H9 (cell line): ENCODE data around the gene TOP1. TPM values are rescaled to one million over a fixed set of nuclear protein-coding genes. Genes with fewer than 3 reads are reported as not detected.

ENCODE experiments used
- DNase-seq: peaks from one replicate; pipeline ENCODE4 v3.0.0-alpha.2; 2017
- H2AFZ ChIP-seq: one replicate; pipeline ENCODE4 v1.6.1; 2013; ENCODE audit warnings: mild to moderate bottlenecking, low read length, control low read depth, moderate library complexity
- H2AK5ac ChIP-seq: 2 replicates; pipeline ENCODE4 v1.6.1; 2013; ENCODE audit warnings: low read length, control low read depth, mixed read lengths; ENCODE audit not compliant: insufficient read length
- H2BK120ac ChIP-seq: one replicate; pipeline ENCODE4 v1.6.1; 2013; ENCODE audit warnings: low read depth, mild to moderate bottlenecking, low read length, control low read depth, inconsistent platforms; ENCODE audit not compliant: poor library complexity, severe bottlenecking
- H2BK12ac ChIP-seq: 2 replicates; pipeline ENCODE4 v1.6.1; 2013; ENCODE audit warnings: low read length, control low read depth, mixed read lengths, low read depth; ENCODE audit not compliant: insufficient read length
- H2BK15ac ChIP-seq: 2 replicates; pipeline ENCODE4 v1.6.1; 2013; ENCODE audit warnings: low read depth, low read length, control low read depth
- H2BK20ac ChIP-seq: one replicate; pipeline ENCODE4 v1.6.1; 2013; ENCODE audit warnings: low read depth, mild to moderate bottlenecking, low read length, control low read depth, inconsistent platforms; ENCODE audit not compliant: poor library complexity, severe bottlenecking
- H2BK5ac ChIP-seq: 2 replicates; pipeline ENCODE4 v1.6.1; 2013; ENCODE audit warnings: low read length, control low read depth, mixed read lengths; ENCODE audit not compliant: insufficient read length
- H3K14ac ChIP-seq: 2 replicates; pipeline ENCODE4 v1.6.1; 2013; ENCODE audit warnings: low read length, control low read depth; ENCODE audit not compliant: insufficient read depth
- H3K18ac ChIP-seq: 2 replicates; pipeline ENCODE4 v1.6.1; 2013; ENCODE audit warnings: low read depth, mild to moderate bottlenecking, mixed read lengths, low read length, control low read depth; ENCODE audit not compliant: insufficient read length
- H3K23ac ChIP-seq: 2 replicates; pipeline ENCODE4 v1.6.1; 2013; ENCODE audit warnings: low read length, control low read depth, mixed read lengths, low read depth; ENCODE audit not compliant: insufficient read length
- H3K23me2 ChIP-seq: 2 replicates; pipeline ENCODE4 v1.6.1; 2013; ENCODE audit warnings: low read depth, mild to moderate bottlenecking, mixed read lengths, low read length, control low read depth; ENCODE audit not compliant: insufficient read length, poor library complexity, severe bottlenecking
- H3K27ac ChIP-seq: 2 replicates; pipeline ENCODE4 v1.5.1; 2013; ENCODE audit warnings: low read length, control low read depth, mixed read lengths, low read depth; ENCODE audit not compliant: insufficient read length
- H3K27me3 ChIP-seq: 2 replicates; pipeline ENCODE4 v1.6.1; 2013; ENCODE audit warnings: low read length, control low read depth, inconsistent platforms; ENCODE audit not compliant: insufficient read depth
- H3K4ac ChIP-seq: 2 replicates; pipeline ENCODE4 v1.6.1; 2013; ENCODE audit warnings: low read depth, mild to moderate bottlenecking, control low read depth, inconsistent platforms, low read length, moderate library complexity
- H3K4me1 ChIP-seq: 2 replicates; pipeline ENCODE4 v1.6.1; 2013; ENCODE audit warnings: low read length, control low read depth, inconsistent platforms; ENCODE audit not compliant: insufficient read depth
- H3K4me2 ChIP-seq: 2 replicates; pipeline ENCODE4 v1.6.1; 2013; ENCODE audit warnings: low read length, control low read depth, mixed read lengths; ENCODE audit not compliant: insufficient read length, insufficient read depth
- H3K56ac ChIP-seq: 2 replicates; pipeline ENCODE4 v1.6.1; 2013; ENCODE audit warnings: low read depth, mild to moderate bottlenecking, mixed read lengths, low read length, control low read depth; ENCODE audit not compliant: insufficient read length
- H3K79me1 ChIP-seq: 2 replicates; pipeline ENCODE4 v1.6.1; 2013; ENCODE audit warnings: low read depth, mild to moderate bottlenecking, moderate library complexity, low read length, control low read depth, inconsistent platforms; ENCODE audit not compliant: insufficient read depth, poor library complexity, severe bottlenecking
- H3K79me2 ChIP-seq: 2 replicates; pipeline ENCODE4 v1.6.1; 2013; ENCODE audit warnings: low read length, control low read depth, inconsistent platforms; ENCODE audit not compliant: insufficient read depth
- H3K9ac ChIP-seq: 2 replicates; pipeline ENCODE4 v1.6.1; 2013; ENCODE audit warnings: low read length, control low read depth, mixed read lengths; ENCODE audit not compliant: insufficient read length; ENCODE audit errors: extremely low read depth
- H3K9me3 ChIP-seq: one replicate; pipeline ENCODE4 v1.6.1; 2013; ENCODE audit warnings: low read depth, low read length, inconsistent platforms; ENCODE audit not compliant: control insufficient read depth
- H3T11ph ChIP-seq: one replicate; pipeline ENCODE4 v1.6.1; 2013; ENCODE audit warnings: mild to moderate bottlenecking, low read length, control low read depth, inconsistent platforms
- H4K20me1 ChIP-seq: one replicate; pipeline ENCODE4 v1.6.1; 2013; ENCODE audit not compliant: control insufficient read depth, insufficient read length, insufficient read depth
- H4K5ac ChIP-seq: 2 replicates; pipeline ENCODE4 v1.6.1; 2013; ENCODE audit warnings: low read depth, mild to moderate bottlenecking, mixed read lengths, low read length, control low read depth; ENCODE audit not compliant: insufficient read length
- H4K8ac ChIP-seq: replicated peaks from 2 replicates; pipeline ENCODE4 v1.6.1; 2013; ENCODE audit warnings: low read length, control low read depth, mixed read lengths, low read depth; ENCODE audit not compliant: insufficient read length
- H4K91ac ChIP-seq: 2 replicates; pipeline ENCODE4 v1.6.1; 2013; ENCODE audit warnings: low read depth, mild to moderate bottlenecking, moderate library complexity, mixed read lengths, low read length, control low read depth; ENCODE audit not compliant: insufficient read length
- H3K27ac Mint-ChIP-seq, 3 experiments: 2 replicates in 2 of 3; 3 replicates in 1 of 3; pipeline ENCODE4 v1.8.0; 2020 to 2021; ENCODE audit warnings: mixed read lengths in 3 of 3, mild to moderate bottlenecking in 1 of 3, moderate library complexity in 1 of 3
- H3K27me3 Mint-ChIP-seq: 2 replicates; pipeline ENCODE4 v1.8.0; 2021; ENCODE audit warnings: low read depth, mild to moderate bottlenecking, moderate library complexity, mixed read lengths
- H3K36me3 Mint-ChIP-seq, 3 experiments: 2 replicates in 2 of 3; 3 replicates in 1 of 3; pipeline ENCODE4 v1.8.0; 2020 to 2021; ENCODE audit warnings: low read depth in 3 of 3, mixed read lengths in 3 of 3; ENCODE audit not compliant: insufficient read depth in 1 of 3
- H3K4me1 Mint-ChIP-seq, 2 experiments: 2 replicates each; pipeline ENCODE4 v1.8.0; 2020; ENCODE audit warnings: mixed read lengths in 2 of 2
- H3K4me3 Mint-ChIP-seq, 2 experiments: 2 replicates in 1 of 2; 3 replicates in 1 of 2; pipeline ENCODE4 v1.8.0; 2020 to 2021; ENCODE audit warnings: mild to moderate bottlenecking in 2 of 2, mixed read lengths in 2 of 2, moderate library complexity in 1 of 2
- H3K9me3 Mint-ChIP-seq, 2 experiments: 2 replicates in 1 of 2; 3 replicates in 1 of 2; pipeline ENCODE4 v1.8.0; 2020; ENCODE audit warnings: mild to moderate bottlenecking in 2 of 2, mixed read lengths in 2 of 2, moderate library complexity in 1 of 2
- WGBS: extraction: QIAGEN DNeasy Blood & Tissue Kit; methylation state at CpG from one replicate; pipeline ENCODE4 v1.1.7; 2013; ENCODE audit warnings: missing lambda C conversion rate, low lambda C conversion rate, mixed read lengths; ENCODE audit not compliant: insufficient read length; ENCODE audit errors: extremely low coverage; 5-methylcytosine and 5-hydroxymethylcytosine counted together
- total RNA-seq: library from RNA; stranded (reverse); gene quantifications from 2 replicates; pipeline ENCODE4 v1.2.1, GENCODE V29; 2021
- TF ChIP-seq, protein P1 (sequence below): fragments of 200-600 bp; sonication (generic); conservative IDR thresholded peaks from 3 replicates; pipeline ENCODE4 v1.8.0; 2021; ENCODE audit warnings: antibody characterized with exemption, mild to moderate bottlenecking

The TOP1 gene
- total RNA-seq, 1 experiment from 2014 or later: 96.4 TPM

DNA sequence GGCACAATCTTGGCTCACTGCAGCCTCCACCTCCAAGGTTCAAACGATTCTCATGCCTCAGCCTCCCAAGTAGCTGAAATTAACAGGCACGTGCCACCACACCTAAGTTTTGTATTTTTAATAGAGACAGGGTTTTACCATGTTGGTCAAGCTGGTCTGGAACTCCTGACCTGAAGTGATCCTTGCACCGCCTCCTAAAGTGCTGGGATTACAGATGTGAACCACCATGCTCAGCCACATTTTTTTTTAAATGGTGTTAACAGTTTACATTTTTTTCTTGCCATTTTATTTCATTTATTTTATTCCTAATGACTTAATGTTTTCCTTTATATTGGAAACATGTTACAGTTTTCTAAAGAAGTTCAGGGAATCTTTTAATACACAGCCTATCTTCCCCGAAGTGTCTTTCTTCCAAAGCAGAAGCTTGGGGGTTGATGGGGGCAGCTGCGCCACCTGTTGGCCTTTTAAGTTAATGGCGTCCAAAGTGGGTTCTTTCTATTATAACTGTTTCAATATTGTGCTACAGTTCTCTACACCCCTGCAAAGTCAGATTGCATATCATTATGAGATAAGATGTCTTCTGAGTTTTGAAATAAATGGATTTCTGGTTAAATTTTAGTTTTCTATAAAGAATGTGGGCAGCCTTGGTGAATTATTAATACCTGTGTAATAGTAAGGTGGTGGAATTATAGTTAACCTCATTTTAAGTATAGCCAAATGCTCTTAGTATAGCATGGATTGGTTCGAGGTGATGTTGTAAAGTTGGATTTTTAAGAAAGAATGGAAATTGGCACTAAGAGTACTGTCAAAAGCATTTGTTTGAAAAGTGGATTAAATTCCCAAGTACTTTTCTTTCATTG, 66.7 kb downstream of the TOP1 start:
- no peak for DNase-seq
- H3K4me3 Mint-ChIP-seq: no peak overlapping the region
- H3K36me3 Mint-ChIP-seq: peaks cover 34 to 75% (median 66%) of the 10 kb centered on the region in 3 experiments; a peak in 6 of 7 replicates

More for the DNA sequence above, 66.7 kb downstream of the TOP1 start:
- Histone ChIP-seq H2BK20ac (no peak overlapping the region), H2AK5ac (no peak overlapping the region), H3K27ac (no peak overlapping the region), H3K27me3 (no peaks in the 10 kb centered on the region), H3K23ac (no peak overlapping the region), H4K20me1 (peaks cover 3% of the 10 kb centered on the region), H2BK15ac (no peak overlapping the region), H3K9ac (no peak overlapping the region), H3K4ac (no peak overlapping the region), H3K79me2 (no peaks in the 10 kb centered on the region), H3K79me1 (no peaks in the 10 kb centered on the region), H2BK12ac (no peak overlapping the region), H4K8ac (no peak overlapping the region), H3K4me1 (no peaks in the 10 kb centered on the region), H2BK120ac (no peak overlapping the region), H3K56ac (no peak overlapping the region), H2AFZ (no peak overlapping the region), H3T11ph (no peak overlapping the region), H3K23me2 (no peaks in the 10 kb centered on the region), H2BK5ac (no peak overlapping the region), H3K4me2 (no peak overlapping the region), H3K18ac (no peak overlapping the region), H4K91ac (no peak overlapping the region), H4K5ac (no peak overlapping the region), H3K9me3 (no peaks in the 10 kb centered on the region), H3K14ac (no peak overlapping the region)
- Mint-ChIP-seq H3K27ac (no peak overlapping the region), H3K9me3 (no peaks in the 10 kb centered on the region), H3K27me3 (no peaks in the 10 kb centered on the region), H3K4me1 (no peaks in the 10 kb centered on the region)
- 100% methylated on average over 1 of the region's 7 CpGs for WGBS
- TF ChIP-seq, protein P1, sequence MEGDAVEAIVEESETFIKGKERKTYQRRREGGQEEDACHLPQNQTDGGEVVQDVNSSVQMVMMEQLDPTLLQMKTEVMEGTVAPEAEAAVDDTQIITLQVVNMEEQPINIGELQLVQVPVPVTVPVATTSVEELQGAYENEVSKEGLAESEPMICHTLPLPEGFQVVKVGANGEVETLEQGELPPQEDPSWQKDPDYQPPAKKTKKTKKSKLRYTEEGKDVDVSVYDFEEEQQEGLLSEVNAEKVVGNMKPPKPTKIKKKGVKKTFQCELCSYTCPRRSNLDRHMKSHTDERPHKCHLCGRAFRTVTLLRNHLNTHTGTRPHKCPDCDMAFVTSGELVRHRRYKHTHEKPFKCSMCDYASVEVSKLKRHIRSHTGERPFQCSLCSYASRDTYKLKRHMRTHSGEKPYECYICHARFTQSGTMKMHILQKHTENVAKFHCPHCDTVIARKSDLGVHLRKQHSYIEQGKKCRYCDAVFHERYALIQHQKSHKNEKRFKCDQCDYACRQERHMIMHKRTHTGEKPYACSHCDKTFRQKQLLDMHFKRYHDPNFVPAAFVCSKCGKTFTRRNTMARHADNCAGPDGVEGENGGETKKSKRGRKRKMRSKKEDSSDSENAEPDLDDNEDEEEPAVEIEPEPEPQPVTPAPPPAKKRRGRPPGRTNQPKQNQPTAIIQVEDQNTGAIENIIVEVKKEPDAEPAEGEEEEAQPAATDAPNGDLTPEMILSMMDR: peak; percentile 92
